MM.1S (cell line): Measurements from ENCODE around the gene TMEM43.

Source experiments
- DNase-seq: peaks from one replicate; pipeline ENCODE4 v3.0.0-alpha.2; 2015
- H2AFZ ChIP-seq: fragments of 300-600 bp; sonication (generic); 2 replicates; pipeline ENCODE4 v1.6.0; 2016; ENCODE audit warnings: antibody characterized with exemption, low read length
- H3F3A ChIP-seq: fragments of 300-600 bp; sonication (generic); 2 replicates; pipeline ENCODE4 v1.6.1; 2016; ENCODE audit warnings: mild to moderate bottlenecking, antibody characterized with exemption, low read length, moderate library complexity, mixed read lengths; ENCODE audit not compliant: insufficient read depth
- H3K27ac ChIP-seq: fragments of 300-600 bp; sonication (generic); 2 replicates; pipeline ENCODE4 v1.5.1; 2016; ENCODE audit warnings: mild to moderate bottlenecking, low read length
- H3K27me3 ChIP-seq: fragments of 300-600 bp; sonication (generic); replicated peaks from 2 replicates; pipeline ENCODE4 v1.6.0; 2016; ENCODE audit warnings: low read length; ENCODE audit not compliant: insufficient read depth
- H3K36me3 ChIP-seq: fragments of 300-600 bp; sonication (generic); replicated peaks from 2 replicates; pipeline ENCODE4 v1.6.1; 2016; ENCODE audit warnings: mild to moderate bottlenecking, low read length, mixed read lengths; ENCODE audit not compliant: insufficient read depth
- H3K4me1 ChIP-seq: fragments of 300-600 bp; sonication (generic); 2 replicates; pipeline ENCODE4 v1.6.1; 2016; ENCODE audit warnings: low read length, mixed read lengths
- H3K4me2 ChIP-seq: fragments of 300-600 bp; sonication (generic); 2 replicates; pipeline ENCODE4 v1.6.0; 2016; ENCODE audit warnings: low read depth, low read length
- H3K4me3 ChIP-seq: fragments of 300-600 bp; sonication (generic); 2 replicates; pipeline ENCODE4 v1.5.1; 2016; ENCODE audit warnings: low read length, mixed read lengths
- H3K79me2 ChIP-seq: fragments of 300-600 bp; sonication (generic); 2 replicates; pipeline ENCODE4 v1.6.1; 2016; ENCODE audit warnings: mixed run types, low read length, mixed read lengths
- H3K9ac ChIP-seq: fragments of 300-600 bp; sonication (generic); 2 replicates; pipeline ENCODE4 v1.6.1; 2016; ENCODE audit warnings: low read length, mixed read lengths
- H3K9me2 ChIP-seq: fragments of 300-600 bp; sonication (generic); replicated peaks from 2 replicates; pipeline ENCODE4 v1.6.1; 2016; ENCODE audit warnings: mild to moderate bottlenecking, low read length, mixed read lengths; ENCODE audit not compliant: insufficient read depth
- H3K9me3 ChIP-seq: fragments of 300-600 bp; sonication (generic); replicated peaks from 2 replicates; pipeline ENCODE4 v1.6.1; 2016; ENCODE audit warnings: mild to moderate bottlenecking, low read length, mixed read lengths; ENCODE audit not compliant: insufficient read depth
- H4K20me1 ChIP-seq: fragments of 300-600 bp; sonication (generic); 2 replicates; pipeline ENCODE4 v1.6.1; 2016; ENCODE audit warnings: mild to moderate bottlenecking, low read length, moderate library complexity, mixed read lengths; ENCODE audit not compliant: insufficient read depth
- CTCF ChIP-seq: fragments of 300-600 bp; sonication (generic); IDR thresholded peaks from 2 replicates; pipeline ENCODE4 v1.5.1; 2016; ENCODE audit warnings: antibody characterized with exemption, low read length, mixed read lengths
- EZH2 ChIP-seq: fragments of 300-600 bp; sonication (generic); optimal IDR thresholded peaks from 2 replicates; pipeline ENCODE3; 2017; ENCODE audit warnings: low read depth, mild to moderate bottlenecking, antibody characterized with exemption, low read length, mixed read lengths
- EZH2phosphoT487 ChIP-seq: fragments of 300-600 bp; sonication (generic); IDR thresholded peaks from 2 replicates; pipeline ENCODE4 v1.6.1; 2018; ENCODE audit warnings: antibody characterized with exemption, low read length

Gene TMEM43

GRCh38 chr3:14126887-14127505, 2.1 kb downstream of the TMEM43 start:
- TF ChIP-seq EZH2 = no peak
- no peak for TF ChIP-seq EZH2phosphoT487
- no peak for TF ChIP-seq CTCF
- Histone ChIP-seq H3F3A (peaks cover 34% of the 10 kb centered on the region), H3K9me2 (no peaks in the 10 kb centered on the region), H3K9me3 (no peaks in the 10 kb centered on the region), H3K4me1 (peaks cover 28% of the 10 kb centered on the region), H4K20me1 (no peaks in the 10 kb centered on the region), H3K36me3 (peaks cover 26% of the 10 kb centered on the region), H3K9ac (peak overlapping the region; percentile 96; the same call in 1 of the 2 replicates), H2AFZ (no peak overlapping the region), H3K4me3 (peak overlapping the region; percentile 98), H3K4me2 (peak overlapping the region; percentile 92), H3K27ac (no peak overlapping the region), H3K79me2 (peaks cover 63% of the 10 kb centered on the region), H3K27me3 (no peaks in the 10 kb centered on the region)
- no peak for DNase-seq

GRCh38 chr3:14127516-14128161, 2.8 kb downstream of the TMEM43 start:
- Histone ChIP-seq H3K4me2 (no peak overlapping the region), H3K36me3 (peaks cover 26% of the 10 kb centered on the region), H2AFZ (no peak overlapping the region), H3K27me3 (no peaks in the 10 kb centered on the region), H3K9ac (no peak overlapping the region), H3K9me2 (no peaks in the 10 kb centered on the region), H3K27ac (no peak overlapping the region), H3K9me3 (no peaks in the 10 kb centered on the region), H3F3A (peaks cover 28% of the 10 kb centered on the region), H3K4me3 (no peak overlapping the region), H4K20me1 (no peaks in the 10 kb centered on the region), H3K79me2 (peaks cover 63% of the 10 kb centered on the region), H3K4me1 (peaks cover 22% of the 10 kb centered on the region)
- no peak for DNase-seq
- TF ChIP-seq EZH2 (no peak), CTCF (no peak), EZH2phosphoT487 (no peak)

- Histone ChIP-seq H3K4me2 (no peak overlapping the region), H3K36me3 (peaks cover 33% of the 10 kb centered on the region), H3K9me2 (no peaks in the 10 kb centered on the region), H4K20me1 (no peaks in the 10 kb centered on the region), H3K79me2 (peaks cover 56% of the 10 kb centered on the region), H2AFZ (no peak overlapping the region), H3K27ac (no peak overlapping the region), H3K4me3 (no peak overlapping the region), H3K9me3 (no peaks in the 10 kb centered on the region), H3K27me3 (no peaks in the 10 kb centered on the region), H3K9ac (no peak overlapping the region), H3K4me1 (peaks cover 11% of the 10 kb centered on the region), H3F3A (peaks cover 17% of the 10 kb centered on the region)
- TF ChIP-seq EZH2 (no peak), CTCF (no peak), EZH2phosphoT487 (no peak)
- DNase-seq = no peak
These were observed 3.9 kb downstream of the TMEM43 start for GRCh38 chr3:14128724-14129123.
